ENCODE results near the gene NODAL. TPM values are rescaled to one million over a fixed set of nuclear protein-coding genes. Genes with fewer than 3 reads are reported as not detected.

The NODAL gene
- total RNA-seq, 1 experiment from 2014 or later, result 0.30 TPM

DNA sequence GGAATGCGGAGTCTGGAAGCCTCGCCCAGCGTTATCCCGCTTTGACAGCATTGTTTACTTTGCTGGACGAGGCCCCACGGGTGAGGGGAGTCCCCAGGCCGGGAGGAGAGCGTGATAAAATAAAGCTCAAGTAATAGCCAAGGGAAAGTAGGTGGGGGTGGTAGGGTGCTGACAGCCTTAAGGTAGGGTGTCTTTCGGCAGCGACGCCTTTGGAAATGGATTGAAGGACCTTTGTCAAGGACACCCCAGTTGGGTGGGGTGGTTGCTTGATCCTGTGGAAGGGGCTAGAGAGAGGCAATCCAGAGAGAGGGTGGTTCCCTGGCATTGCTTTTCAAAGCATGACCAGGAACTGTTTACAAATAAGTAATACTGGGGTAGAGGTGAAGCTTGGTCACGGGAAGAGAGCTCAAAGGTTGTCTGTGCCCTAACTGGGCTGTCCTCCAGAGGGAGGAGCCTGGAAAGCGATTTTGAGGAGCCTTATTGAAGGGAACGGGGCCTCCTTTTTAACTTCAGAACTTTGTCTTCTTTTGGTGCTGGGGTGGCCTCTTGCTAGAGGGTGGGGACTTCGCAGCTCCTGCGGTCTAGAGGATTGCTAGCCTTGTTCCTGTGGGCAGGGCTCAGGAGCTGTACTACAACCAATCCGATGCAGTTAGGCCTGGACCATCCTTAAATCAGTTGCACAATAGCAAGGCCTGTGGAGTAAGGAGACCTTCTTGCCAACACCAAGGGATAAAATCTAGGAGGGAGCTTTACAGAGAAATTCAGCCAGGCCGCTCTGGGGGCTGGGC is 36.2 kb downstream of the NODAL start:
- ChIA-PET RAD21 (ENCODE audit: low non-redundant PET in 1 of 2, low total read pairs in 2 of 2, uncharacterized antibody in 2 of 2, unreplicated experiment in 2 of 2) (interaction anchor here (0.6 kb wide), 2 partner anchors 11 to 16 kb away, joined by 3 to 5 read pairs; no protein-coding TSS in a partner anchor), CTCF (interaction anchor here (1.3 kb wide), 1 partner anchor 27 kb away, joined by 3 read pairs; no protein-coding TSS in a partner anchor), POLR2A (interaction anchor here (1.8 kb wide), 1 partner anchor 9 kb away, joined by 5 read pairs; no protein-coding TSS in a partner anchor)
- Histone ChIP-seq H3K4me3 (replicated peaks in 1 of 2; ENCODE audit: low read depth in 1 of 2, low read length in 2 of 2) (peak overlapping the region; percentile 80 to 86), H3K27me3 (ENCODE audit: insufficient read depth, low read length) (no peaks in the 10 kb centered on the region), H3K9me2 (ENCODE audit: insufficient read depth) (no peaks in the 10 kb centered on the region), H3K4me1 (ENCODE audit: control insufficient read depth in 1 of 2, insufficient read depth in 2 of 2, low read length in 2 of 2) (peaks cover 13 to 28% of the 10 kb centered on the region in 2 experiments), H3K4me2 (ENCODE audit: low read length) (peak overlapping the region; percentile 94), H3K9ac (ENCODE audit: low read length) (peak overlapping the region; percentile 87), H3K9me3 (ENCODE audit: control insufficient read depth in 1 of 2, insufficient read depth in 1 of 2, low read depth in 1 of 2, low read length in 2 of 2) (no peaks in the 10 kb centered on the region), H4K20me1 (ENCODE audit: insufficient read depth) (peaks cover 13% of the 10 kb centered on the region; the same call in 1 of the 2 replicates), H2AFZ (ENCODE audit: low read depth, low read length, poor library complexity, severe bottlenecking) (no peak overlapping the region), H3K79me2 (ENCODE audit: insufficient read depth, low read length) (peaks cover 49% of the 10 kb centered on the region), H3K27ac (ENCODE audit: low read depth, low read length) (peak overlapping the region; percentile 84), H3K36me3 (ENCODE audit: control insufficient read depth in 1 of 2, insufficient read depth in 2 of 2, low read length in 2 of 2) (0 out of 4 replicates have a peak, but pooled peaks cover 0 to 2% of the 10 kb centered on the region in 2 experiments)
- ATAC-seq (peak; percentile 71), DNase-seq (ENCODE audit: low read depth, low spot score) (no peak)
- TF ChIP-seq CEBPB (IDR thresholded peaks at IDR 0.05; ENCODE audit: low read depth), result peak; percentile 74
- no peak for TF ChIP-seq ELF1 (IDR thresholded peaks at IDR 0.05; ENCODE audit: borderline replicate concordance, low read depth)
- no peak for TF ChIP-seq POLR2A (IDR thresholded peaks at IDR 0.05; ENCODE audit: borderline replicate concordance, extremely low read depth, insufficient read depth, insufficient read length)
- TF ChIP-seq SRF (IDR thresholded peaks at IDR 0.05; ENCODE audit: low read depth), result no peak
- no peak for TF ChIP-seq EGR1 (IDR thresholded peaks at IDR 0.05; ENCODE audit: low read depth)
- TF ChIP-seq SIN3A (IDR thresholded peaks at IDR 0.05; ENCODE audit: low read depth), result no peak
- TF ChIP-seq SP1 (IDR thresholded peaks at IDR 0.05; ENCODE audit: low read depth), result no peak
- intact Hi-C loops (cut with micrococcal nuclease), result no loop called here
- BruUV-seq (replicated peaks), result TSS peak; percentile 71

DNA sequence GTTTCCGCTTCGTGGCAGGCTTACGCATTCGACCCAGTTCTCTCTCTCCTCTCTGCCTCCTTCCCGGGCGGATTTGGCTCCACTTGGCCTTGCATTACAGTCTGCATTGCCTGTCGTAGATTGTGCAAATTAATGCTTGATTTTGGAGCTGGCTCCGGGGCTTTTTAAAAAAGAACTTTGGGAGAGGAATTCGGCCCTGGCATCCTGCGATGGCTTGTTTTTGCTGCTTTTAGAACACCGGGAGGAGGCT is 36.8 kb downstream of the NODAL start:
- ChIA-PET RAD21 (ENCODE audit: low non-redundant PET in 1 of 2, low total read pairs in 2 of 2, uncharacterized antibody in 2 of 2, unreplicated experiment in 2 of 2) (interaction anchor here in 1 of 2 experiments (0.6 kb wide), 1 partner anchor 16 kb away, joined by 3 read pairs; no protein-coding TSS in a partner anchor), CTCF (interaction anchor here (1.3 kb wide), 2 partner anchors 27 to 297 kb away, joined by 3 read pairs; no protein-coding TSS in a partner anchor), POLR2A (interaction anchor here (1.8 kb wide), 1 partner anchor 9 kb away, joined by 5 read pairs; no protein-coding TSS in a partner anchor)
- no peak; the same call in 1 of the 2 replicates for ATAC-seq
- peak overlapping the region; percentile 87 for H3K9ac ChIP-seq (ENCODE audit: low read length)
- peaks cover 44% of the 10 kb centered on the region for H3K79me2 ChIP-seq (ENCODE audit: insufficient read depth, low read length)
- H3K27me3 ChIP-seq (ENCODE audit: insufficient read depth, low read length), result no peaks in the 10 kb centered on the region
- 0 out of 4 replicates have a peak, but pooled peaks cover 0 to 1% of the 10 kb centered on the region in 2 experiments for H3K36me3 ChIP-seq (ENCODE audit: control insufficient read depth in 1 of 2, insufficient read depth in 2 of 2, low read length in 2 of 2)
- H3K4me2 ChIP-seq (ENCODE audit: low read length), result peak overlapping the region; percentile 94
- peaks cover 13 to 28% of the 10 kb centered on the region in 2 experiments for H3K4me1 ChIP-seq (ENCODE audit: control insufficient read depth in 1 of 2, insufficient read depth in 2 of 2, low read length in 2 of 2)
- peak overlapping the region; percentile 84 for H3K27ac ChIP-seq (ENCODE audit: low read depth, low read length)
- BruUV-seq (replicated peaks), result no TSS peak
- H3K4me3 ChIP-seq (replicated peaks in 1 of 2; ENCODE audit: low read depth in 1 of 2, low read length in 2 of 2), result peak overlapping the region; percentile 80 to 86
- no peak overlapping the region for H2AFZ ChIP-seq (ENCODE audit: low read depth, low read length, poor library complexity, severe bottlenecking)
- no peak for DNase-seq (ENCODE audit: low read depth, low spot score)
- intact Hi-C loops (cut with micrococcal nuclease), result no loop called here
- peaks cover 13% of the 10 kb centered on the region; the same call in 1 of the 2 replicates for H4K20me1 ChIP-seq (ENCODE audit: insufficient read depth)
- H3K9me3 ChIP-seq (ENCODE audit: control insufficient read depth in 1 of 2, insufficient read depth in 1 of 2, low read depth in 1 of 2, low read length in 2 of 2), result no peaks in the 10 kb centered on the region
- H3K9me2 ChIP-seq (ENCODE audit: insufficient read depth), result no peaks in the 10 kb centered on the region
- TF ChIP-seq, protein P1, sequence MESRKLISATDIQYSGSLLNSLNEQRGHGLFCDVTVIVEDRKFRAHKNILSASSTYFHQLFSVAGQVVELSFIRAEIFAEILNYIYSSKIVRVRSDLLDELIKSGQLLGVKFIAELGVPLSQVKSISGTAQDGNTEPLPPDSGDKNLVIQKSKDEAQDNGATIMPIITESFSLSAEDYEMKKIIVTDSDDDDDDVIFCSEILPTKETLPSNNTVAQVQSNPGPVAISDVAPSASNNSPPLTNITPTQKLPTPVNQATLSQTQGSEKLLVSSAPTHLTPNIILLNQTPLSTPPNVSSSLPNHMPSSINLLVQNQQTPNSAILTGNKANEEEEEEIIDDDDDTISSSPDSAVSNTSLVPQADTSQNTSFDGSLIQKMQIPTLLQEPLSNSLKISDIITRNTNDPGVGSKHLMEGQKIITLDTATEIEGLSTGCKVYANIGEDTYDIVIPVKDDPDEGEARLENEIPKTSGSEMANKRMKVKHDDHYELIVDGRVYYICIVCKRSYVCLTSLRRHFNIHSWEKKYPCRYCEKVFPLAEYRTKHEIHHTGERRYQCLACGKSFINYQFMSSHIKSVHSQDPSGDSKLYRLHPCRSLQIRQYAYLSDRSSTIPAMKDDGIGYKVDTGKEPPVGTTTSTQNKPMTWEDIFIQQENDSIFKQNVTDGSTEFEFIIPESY (IDR thresholded peaks at IDR 0.05; ENCODE audit: extremely low read depth, insufficient replicate concordance, low read length), result no peak
- TF ChIP-seq POLR2AphosphoS5 (IDR thresholded peaks at IDR 0.05; ENCODE audit: low read depth, low read length) (no peak), POLR2A (IDR thresholded peaks at IDR 0.05; ENCODE audit: borderline replicate concordance, extremely low read depth, insufficient read depth, insufficient read length) (no peak), TCF7L2 (IDR thresholded peaks at IDR 0.05; ENCODE audit: borderline replicate concordance, extremely low read depth, insufficient read depth, insufficient read length) (no peak), FOSL1 (IDR thresholded peaks at IDR 0.05; ENCODE audit: low read depth) (no peak), RAD21 (IDR thresholded peaks at IDR 0.05; ENCODE audit: low read depth) (no peak), EZH2 (IDR thresholded peaks at IDR 0.05) (no peak)
- TF ChIP-seq, protein P2, sequence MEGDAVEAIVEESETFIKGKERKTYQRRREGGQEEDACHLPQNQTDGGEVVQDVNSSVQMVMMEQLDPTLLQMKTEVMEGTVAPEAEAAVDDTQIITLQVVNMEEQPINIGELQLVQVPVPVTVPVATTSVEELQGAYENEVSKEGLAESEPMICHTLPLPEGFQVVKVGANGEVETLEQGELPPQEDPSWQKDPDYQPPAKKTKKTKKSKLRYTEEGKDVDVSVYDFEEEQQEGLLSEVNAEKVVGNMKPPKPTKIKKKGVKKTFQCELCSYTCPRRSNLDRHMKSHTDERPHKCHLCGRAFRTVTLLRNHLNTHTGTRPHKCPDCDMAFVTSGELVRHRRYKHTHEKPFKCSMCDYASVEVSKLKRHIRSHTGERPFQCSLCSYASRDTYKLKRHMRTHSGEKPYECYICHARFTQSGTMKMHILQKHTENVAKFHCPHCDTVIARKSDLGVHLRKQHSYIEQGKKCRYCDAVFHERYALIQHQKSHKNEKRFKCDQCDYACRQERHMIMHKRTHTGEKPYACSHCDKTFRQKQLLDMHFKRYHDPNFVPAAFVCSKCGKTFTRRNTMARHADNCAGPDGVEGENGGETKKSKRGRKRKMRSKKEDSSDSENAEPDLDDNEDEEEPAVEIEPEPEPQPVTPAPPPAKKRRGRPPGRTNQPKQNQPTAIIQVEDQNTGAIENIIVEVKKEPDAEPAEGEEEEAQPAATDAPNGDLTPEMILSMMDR (IDR thresholded peaks at IDR 0.05 in 2 of 3, conservative IDR thresholded peaks at IDR 0.05 in 1 of 3; ENCODE audit: borderline replicate concordance in 1 of 3, insufficient read depth in 1 of 3, low read depth in 2 of 3, low read length in 2 of 3), result no peak

Measured in HCT116 (cell line).